ENCODE data around the gene AMBP. TPM values are rescaled to one million over a fixed set of nuclear protein-coding genes. Genes with fewer than 3 reads are reported as not detected.

AMBP gene
- total RNA-seq, 6 experiments from 2014 or later: 2,202 to 7,072 (median 5,221) TPM

DNA sequence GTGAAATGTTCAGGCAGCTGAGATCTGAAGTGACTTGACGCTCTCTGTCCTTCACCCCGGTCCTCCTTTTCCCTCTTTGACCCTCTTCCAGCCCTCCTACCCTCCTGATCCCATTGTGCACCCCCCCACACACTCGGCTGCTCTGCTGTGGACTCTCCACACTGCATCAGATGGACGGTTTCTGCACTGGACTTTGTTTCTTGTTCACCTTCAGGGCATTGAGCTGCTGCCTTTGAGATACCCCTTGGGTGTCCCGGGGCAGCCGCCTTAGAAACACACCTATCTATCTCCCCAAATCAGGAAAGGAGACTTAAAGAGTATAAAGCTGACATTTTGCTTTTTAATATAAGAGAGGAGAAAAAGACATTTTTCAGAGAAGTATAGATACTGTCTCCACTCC, 27.5 kb downstream of the AMBP start:
- no peak overlapping the region for H3K4me3 ChIP-seq
- no peak for TF ChIP-seq POLR2A (IDR thresholded peaks at IDR 0.05)
- TF ChIP-seq, protein P1, sequence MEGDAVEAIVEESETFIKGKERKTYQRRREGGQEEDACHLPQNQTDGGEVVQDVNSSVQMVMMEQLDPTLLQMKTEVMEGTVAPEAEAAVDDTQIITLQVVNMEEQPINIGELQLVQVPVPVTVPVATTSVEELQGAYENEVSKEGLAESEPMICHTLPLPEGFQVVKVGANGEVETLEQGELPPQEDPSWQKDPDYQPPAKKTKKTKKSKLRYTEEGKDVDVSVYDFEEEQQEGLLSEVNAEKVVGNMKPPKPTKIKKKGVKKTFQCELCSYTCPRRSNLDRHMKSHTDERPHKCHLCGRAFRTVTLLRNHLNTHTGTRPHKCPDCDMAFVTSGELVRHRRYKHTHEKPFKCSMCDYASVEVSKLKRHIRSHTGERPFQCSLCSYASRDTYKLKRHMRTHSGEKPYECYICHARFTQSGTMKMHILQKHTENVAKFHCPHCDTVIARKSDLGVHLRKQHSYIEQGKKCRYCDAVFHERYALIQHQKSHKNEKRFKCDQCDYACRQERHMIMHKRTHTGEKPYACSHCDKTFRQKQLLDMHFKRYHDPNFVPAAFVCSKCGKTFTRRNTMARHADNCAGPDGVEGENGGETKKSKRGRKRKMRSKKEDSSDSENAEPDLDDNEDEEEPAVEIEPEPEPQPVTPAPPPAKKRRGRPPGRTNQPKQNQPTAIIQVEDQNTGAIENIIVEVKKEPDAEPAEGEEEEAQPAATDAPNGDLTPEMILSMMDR (IDR thresholded peaks at IDR 0.05): no peak
- peaks cover 0 to 5% (median 2%) of the 10 kb centered on the region in 4 donors for H3K36me3 ChIP-seq
- 81% methylated on average over 4 of the region's 6 CpGs for WGBS (ENCODE audit: insufficient coverage, low coverage, low lambda C conversion rate, missing lambda C conversion rate)
- H3K27me3 ChIP-seq: no peaks in the 10 kb centered on the region
- ATAC-seq: no peak
- H3K27ac ChIP-seq: no peak overlapping the region
- H3K9me3 ChIP-seq: no peaks in the 10 kb centered on the region
- no peaks in the 10 kb centered on the region for H3K4me1 ChIP-seq
- DNase-seq: peak in 1 of 3 donors; percentile 23
- intact Hi-C loops (cut with DNase I): no loop called here

DNA sequence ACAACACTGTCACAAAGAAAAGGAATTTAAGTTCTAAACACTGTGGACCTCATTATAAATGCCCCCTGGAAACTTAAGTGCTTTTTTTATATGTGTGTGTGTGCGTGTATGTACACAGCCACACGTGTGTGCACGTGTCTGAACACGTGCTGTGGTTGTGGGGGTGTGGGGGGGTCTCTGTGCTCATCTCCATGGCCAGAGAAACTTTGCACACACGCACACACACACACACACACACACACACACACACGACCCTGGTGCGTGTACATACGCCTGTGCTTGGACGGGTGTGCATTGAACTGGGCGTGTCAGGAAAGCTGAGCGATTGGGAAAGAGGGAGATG, 27.9 kb downstream of the AMBP start:
- Histone ChIP-seq H3K4me1 (no peaks in the 10 kb centered on the region), H3K9me3 (no peaks in the 10 kb centered on the region), H3K36me3 (peaks cover 0 to 5% (median 2%) of the 10 kb centered on the region in 4 donors), H3K27me3 (no peaks in the 10 kb centered on the region), H3K4me3 (no peak overlapping the region), H3K27ac (no peak overlapping the region)
- TF ChIP-seq, protein P1 (IDR thresholded peaks at IDR 0.05): no peak
- no peak for TF ChIP-seq POLR2A (IDR thresholded peaks at IDR 0.05)
- no peak for DNase-seq
- WGBS (ENCODE audit: insufficient coverage, low coverage, low lambda C conversion rate, missing lambda C conversion rate): 75% methylated on average over 8 of the region's 11 CpGs
- intact Hi-C loops (cut with DNase I): no loop called here
- no peak for ATAC-seq

DNA sequence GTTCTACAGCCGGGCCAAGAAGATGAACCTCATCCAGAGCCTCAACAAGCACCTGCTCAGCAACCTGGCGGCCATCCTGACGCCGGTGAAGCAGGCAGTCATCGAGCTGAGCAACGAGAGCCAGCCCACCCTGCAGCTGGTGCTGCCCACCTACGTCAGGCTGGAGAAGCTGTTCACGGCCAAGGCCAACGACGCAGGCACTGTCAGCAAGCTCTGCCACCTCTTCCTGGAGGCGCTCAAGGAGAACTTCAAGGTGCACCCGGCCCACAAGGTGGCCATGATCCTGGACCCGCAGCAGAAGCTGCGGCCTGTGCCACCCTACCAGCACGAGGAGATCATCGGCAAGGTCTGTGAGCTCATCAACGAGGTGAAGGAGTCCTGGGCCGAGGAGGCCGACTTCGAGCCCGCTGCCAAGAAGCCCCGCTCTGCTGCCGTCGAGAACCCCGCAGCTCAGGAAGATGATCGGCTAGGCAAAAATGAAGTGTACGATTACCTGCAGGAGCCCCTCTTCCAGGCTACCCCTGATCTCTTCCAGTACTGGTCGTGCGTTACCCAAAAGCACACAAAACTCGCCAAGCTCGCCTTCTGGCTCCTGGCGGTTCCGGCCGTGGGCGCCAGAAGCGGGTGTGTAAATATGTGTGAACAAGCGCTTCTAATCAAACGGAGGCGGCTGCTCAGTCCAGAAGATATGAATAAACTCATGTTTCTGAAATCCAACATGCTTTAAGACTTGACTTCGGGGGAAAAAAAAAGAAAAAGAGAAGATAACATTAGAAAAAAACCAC, 28.5 kb downstream of the AMBP start:
- no peaks in the 10 kb centered on the region for H3K4me1 ChIP-seq
- 85% methylated on average over 4 of the region's 40 CpGs for WGBS (ENCODE audit: insufficient coverage, low coverage, low lambda C conversion rate, missing lambda C conversion rate)
- H3K27me3 ChIP-seq: no peaks in the 10 kb centered on the region
- peaks cover 0 to 5% (median 2%) of the 10 kb centered on the region in 4 donors for H3K36me3 ChIP-seq
- H3K9me3 ChIP-seq: no peaks in the 10 kb centered on the region
- DNase-seq (peak in 1 of 3 donors; percentile 16), ATAC-seq (no peak)
- TF ChIP-seq, protein P1 (IDR thresholded peaks at IDR 0.05): no peak
- TF ChIP-seq POLR2A (IDR thresholded peaks at IDR 0.05): no peak
- H3K4me3 ChIP-seq: no peak overlapping the region
- intact Hi-C loops (cut with DNase I): no loop called here
- H3K27ac ChIP-seq: no peak overlapping the region

DNA sequence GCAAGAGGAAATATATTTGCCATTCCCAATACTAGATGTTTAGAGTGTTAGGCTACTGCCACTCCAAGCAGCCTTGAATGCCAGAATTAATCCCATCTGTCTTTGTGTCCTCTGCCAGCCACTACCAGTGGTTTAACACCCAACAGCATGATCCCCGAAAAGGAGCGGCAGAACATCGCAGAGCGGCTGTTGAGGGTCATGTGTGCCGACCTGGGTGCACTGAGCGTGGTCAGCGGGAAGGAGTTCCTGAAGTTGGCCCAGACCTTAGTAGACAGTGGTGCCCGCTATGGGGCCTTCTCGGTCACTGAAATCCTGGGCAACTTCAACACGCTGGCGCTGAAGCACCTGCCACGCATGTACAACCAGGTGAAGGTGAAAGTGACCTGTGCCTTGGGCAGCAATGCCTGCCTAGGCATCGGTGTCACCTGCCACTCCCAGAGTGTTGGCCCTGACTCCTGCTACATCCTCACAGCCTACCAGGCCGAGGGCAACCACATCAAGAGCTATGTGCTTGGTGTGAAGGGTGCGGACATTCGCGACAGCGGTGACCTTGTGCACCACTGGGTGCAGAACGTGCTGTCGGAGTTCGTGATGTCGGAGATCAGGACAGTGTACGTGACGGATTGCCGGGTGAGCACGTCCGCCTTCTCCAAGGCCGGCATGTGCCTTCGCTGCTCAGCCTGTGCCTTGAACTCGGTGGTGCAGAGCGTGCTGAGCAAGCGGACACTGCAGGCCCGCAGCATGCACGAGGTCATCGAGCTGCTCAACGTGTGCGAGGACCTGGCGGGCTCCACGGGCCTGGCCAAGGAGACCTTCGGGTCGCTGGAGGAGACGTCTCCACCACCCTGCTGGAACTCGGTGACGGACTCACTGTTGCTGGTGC, 29.3 kb downstream of the AMBP start:
- Histone ChIP-seq H3K36me3 (peaks cover 0 to 5% (median 2%) of the 10 kb centered on the region in 4 donors), H3K9me3 (no peaks in the 10 kb centered on the region), H3K27me3 (no peaks in the 10 kb centered on the region), H3K27ac (no peak overlapping the region), H3K4me3 (no peak overlapping the region), H3K4me1 (no peaks in the 10 kb centered on the region)
- TF ChIP-seq POLR2A (IDR thresholded peaks at IDR 0.05): no peak
- TF ChIP-seq, protein P1 (IDR thresholded peaks at IDR 0.05): no peak
- peak in 1 of 3 donors; percentile 37 for DNase-seq
- intact Hi-C loops (cut with DNase I): no loop called here
- 92% methylated on average over 7 of the region's 44 CpGs for WGBS (ENCODE audit: insufficient coverage, low coverage, low lambda C conversion rate, missing lambda C conversion rate)
- ATAC-seq: no peak

Data from right lobe of liver (tissue), 6 donors.